Inflammatory macrophage treated with lipopolysaccharide for 1 hour (primary cell): ENCODE results near the gene TVP23A.
"Not testable (repeated sequence)": the region's sequence is repeated elsewhere in the genome, so short reads cannot be mapped to it uniquely, and the experiment has no call there.

ENCODE experiments used
- DNase-seq, 2 donors: peaks; one replicate each; pipeline ENCODE4 v3.0.0-alpha.2; 2020 to 2022

Gene TVP23A

DNA sequence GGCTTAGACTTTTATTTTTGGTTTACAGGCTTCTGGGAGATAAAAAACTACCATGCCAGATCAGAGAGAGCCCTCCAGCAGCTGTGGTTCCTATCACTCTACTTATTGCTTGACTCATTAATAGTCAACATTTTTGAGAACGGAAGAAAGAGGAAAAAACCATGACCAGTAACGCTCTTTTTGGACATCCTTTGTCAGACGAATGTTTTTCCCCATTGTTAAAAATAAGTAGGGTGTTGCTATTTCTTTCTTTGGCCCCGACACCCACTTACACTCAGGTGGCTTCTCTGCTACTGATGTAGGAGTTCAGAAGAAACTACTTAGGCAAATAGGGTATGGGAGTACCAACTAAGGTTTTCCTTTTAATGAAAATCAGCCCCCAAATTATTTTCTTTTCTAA is 27.5 kb downstream of the TVP23A start:
- no peak for DNase-seq

DNA sequence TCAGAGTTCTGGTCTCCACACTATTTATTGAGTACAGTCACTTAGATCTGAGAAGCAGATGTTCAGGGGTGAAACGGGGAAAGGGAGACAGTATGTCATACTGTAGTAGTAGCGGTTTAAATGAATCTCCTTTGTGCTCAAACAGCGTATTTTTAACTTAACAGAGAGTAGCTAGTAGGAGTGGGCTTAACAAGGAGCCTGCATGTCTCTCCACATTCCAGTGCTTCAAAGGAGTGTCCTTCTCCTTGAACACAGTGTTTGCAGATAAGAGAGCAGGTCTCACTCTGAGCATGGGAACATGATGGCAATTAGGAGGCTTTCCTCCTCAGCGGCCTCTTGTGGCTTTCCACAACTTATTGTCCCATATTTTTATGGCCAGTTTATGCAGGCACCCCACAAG is 30.0 kb downstream of the TVP23A start:
- not testable (repeated sequence) for DNase-seq

DNA sequence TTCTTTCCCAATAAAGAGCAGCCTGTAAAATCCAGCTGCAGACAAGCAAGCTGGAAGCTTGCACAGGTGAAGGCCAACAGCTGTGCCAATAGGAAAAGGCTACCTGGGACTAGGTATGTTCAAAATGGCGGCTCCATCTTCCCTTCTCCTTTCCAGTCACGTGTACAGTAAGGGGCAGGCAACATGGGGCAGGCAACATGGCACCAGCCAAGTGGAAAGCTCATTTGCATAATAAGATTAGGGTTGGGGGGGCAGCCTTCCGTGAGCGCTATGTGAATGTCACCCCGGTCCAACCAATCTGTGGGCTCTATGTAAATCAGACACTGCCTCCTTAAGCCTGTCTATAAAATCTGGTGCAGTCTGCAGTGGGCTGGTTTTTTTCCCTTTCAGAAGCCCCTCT is 31.3 kb downstream of the TVP23A start:
- no peak for DNase-seq

DNA sequence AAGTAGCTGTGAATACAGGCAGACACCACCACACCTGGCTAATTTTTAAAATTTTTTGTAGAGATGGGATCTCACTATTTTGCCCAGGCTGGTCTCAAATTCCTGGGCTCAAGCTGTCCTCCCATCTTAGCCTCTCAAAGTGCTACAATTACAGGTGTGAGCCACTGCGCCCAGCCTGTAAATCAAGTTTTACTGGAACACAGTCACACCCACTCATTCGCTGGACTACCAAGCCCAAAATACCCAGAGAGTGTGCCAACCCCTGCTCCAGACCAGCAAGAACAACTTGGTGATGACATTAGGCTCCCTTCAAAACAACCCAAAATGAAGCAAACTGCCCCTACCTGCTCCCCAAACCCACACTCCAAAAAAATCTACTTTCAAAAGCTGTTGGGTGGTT is 36.0 kb downstream of the TVP23A start:
- DNase-seq, result no peak

DNA sequence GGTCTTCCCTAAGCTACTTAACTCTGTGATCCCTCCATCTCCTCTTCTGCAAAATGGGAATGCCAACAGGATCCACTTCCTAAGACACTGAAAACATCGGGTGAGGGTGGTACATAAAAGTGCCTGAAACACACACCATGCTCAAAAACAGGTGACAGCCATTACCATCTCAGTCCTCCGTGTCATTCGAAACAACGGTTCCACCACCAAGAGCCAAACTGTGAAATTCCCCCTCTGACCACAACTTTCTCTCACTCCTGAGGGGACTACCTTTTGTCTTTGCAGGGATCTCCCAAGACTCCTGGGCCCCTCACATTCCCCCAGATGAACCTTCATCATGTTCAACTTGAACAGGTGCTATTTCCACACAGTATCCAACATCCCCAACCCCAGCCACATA is 38.0 kb downstream of the TVP23A start:
- no peak for DNase-seq

DNA sequence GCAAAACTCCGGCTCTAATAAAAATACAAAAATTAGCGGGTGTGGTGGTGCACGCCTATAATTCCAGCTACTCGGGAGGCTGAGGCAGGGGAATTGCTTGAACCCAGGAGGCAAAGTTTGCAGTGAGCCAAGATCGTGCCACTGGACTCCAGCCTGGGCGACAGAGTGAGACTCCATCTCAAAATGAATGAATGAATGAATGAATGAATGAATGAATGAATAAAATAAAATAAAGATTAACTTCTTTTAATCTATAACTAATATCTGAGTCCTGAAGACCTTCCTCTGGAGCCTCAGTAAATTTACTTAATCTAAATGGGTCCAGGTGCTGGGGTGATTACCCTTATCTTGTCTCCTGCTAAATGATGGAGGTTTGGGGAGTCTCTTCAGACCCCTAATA is 38.7 kb downstream of the TVP23A start:
- not testable (repeated sequence) for DNase-seq

DNA sequence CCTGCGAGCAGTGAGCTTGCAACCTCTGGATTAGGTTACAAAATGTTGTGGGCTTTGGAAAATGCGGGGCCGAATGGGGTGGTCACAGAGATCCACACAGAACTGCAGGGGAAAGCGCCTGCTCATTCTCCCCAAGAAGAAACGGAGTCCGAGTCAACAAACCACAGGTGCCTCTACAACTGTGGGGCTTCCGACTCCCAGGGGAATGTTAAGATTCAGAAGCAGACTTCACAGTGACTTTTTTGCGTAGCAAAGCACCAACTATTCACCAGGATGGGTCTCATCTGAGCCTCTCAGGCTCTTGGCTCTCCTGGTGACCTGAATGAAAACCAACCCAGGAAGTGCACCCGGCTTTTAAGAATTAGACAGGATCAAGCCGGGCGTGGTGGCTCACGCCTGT is 41.2 kb downstream of the TVP23A start:
- no peak for DNase-seq

DNA sequence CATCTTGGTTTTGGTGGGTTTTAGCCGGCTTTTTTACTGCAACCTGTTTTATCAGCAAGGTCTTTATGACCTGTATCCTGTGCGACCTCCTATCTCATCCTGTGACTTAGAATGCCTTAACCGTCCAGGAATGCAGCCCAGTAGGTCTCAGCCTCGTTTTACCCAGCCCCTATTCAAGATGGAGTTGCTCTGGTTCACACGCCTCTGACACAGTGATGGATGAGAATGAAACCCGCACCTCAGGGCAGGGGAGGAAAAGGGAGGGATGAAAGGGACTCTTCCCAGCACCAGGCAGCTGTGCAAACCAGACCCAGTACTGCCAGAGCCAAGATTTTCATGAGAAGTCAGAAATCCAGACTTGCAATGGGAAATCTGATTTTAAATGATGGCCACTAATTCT is 41.7 kb downstream of the TVP23A start:
- DNase-seq, result not testable (repeated sequence)

DNA sequence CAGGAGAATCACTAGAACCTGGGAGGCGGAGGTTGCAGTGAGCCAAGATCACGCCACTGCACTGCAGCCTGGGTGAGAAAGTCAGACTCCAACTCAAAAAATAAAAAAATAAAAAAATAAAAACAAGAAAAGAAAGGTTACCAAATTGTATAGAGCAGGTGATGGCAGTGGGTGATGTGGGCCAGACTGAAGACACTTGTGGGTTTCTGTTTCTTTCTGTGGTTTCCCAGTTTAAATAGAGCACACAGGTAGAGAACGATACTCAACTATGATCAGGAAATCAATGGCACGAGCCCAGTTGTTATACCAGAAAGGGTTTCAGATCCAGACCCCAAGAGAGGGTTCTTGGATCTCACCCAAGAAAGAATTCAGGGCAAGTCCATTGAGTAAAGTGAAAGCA is 42.3 kb downstream of the TVP23A start:
- no peak for DNase-seq

DNA sequence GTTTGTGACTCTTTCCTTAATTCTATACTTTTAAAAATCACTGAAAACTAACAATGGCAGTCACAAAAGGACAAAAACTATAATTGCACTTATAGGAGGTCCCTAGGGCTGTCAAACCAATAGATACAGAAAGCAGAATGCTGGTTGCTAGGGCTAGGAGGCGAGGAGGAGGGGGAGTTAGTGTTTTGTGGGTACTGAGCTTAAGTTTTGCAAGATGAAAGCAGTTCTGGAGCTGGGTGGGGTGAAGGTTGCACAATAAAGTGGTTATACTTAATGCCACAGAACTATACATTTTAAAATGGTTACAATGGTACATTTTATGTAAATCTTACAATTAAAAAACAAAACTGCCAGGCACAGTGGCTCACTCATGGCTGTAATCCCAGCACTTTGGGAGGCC is 47.7 kb downstream of the TVP23A start:
- peak; percentile 47 to 58 for DNase-seq

DNA sequence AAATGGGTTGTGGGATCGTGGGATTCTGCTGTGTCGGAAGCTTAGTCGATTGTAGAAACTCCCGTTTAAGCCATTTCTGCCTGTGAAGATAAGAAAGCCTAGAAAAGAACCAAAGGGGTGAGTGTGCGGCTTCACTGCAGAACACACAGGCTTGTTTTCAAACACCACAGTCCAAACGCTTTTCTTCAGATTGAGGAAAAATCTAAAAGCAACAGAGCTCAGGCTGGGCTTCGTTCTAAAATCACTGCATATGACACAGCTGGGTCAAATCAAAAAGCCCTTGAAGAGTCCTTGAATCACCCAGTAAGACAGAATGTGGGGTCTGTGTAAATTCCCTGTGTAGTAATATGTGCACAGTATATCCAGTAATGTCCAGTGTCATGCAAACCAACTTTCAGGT is 49.2 kb downstream of the TVP23A start:
- no peak for DNase-seq

DNA sequence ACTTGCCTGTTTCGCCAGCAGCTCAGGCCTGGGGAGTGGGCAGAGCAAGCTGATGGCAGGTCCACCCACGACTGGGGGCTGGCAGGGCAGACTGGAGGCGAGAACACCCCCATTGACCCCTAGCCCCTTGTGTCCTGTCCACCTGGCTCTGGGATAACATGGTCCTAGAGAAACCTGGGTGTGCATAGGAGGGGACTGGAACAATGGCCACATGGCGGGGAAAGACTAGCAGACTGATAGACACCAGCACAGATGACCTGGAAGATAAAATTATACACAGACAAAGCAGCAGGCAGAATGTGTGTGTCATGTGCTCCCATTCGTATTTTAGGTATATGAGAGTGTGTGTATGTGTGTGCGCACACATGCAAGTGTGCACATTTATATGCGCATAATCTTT is 51.5 kb downstream of the TVP23A start:
- DNase-seq, result no peak

DNA sequence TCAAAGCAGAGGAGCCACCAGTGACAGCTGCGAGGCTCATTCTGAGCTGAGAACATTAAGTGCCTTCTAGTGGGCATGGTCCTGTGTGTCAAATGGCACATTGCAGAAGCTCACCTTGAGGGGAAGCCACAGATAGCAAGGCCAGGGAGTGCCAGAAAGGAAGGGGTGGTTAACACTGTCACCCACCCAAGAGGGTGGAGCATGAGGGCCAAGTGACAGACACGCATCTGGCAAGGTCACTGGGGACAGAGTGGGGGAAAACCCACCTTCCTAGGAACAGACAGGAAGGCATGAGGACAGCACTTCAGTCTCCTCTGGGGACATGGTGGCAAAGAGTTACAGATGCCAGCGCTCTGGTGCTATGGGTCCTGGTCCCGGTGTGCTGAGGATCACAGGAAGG is 52.8 kb downstream of the TVP23A start:
- DNase-seq, result no peak

DNA sequence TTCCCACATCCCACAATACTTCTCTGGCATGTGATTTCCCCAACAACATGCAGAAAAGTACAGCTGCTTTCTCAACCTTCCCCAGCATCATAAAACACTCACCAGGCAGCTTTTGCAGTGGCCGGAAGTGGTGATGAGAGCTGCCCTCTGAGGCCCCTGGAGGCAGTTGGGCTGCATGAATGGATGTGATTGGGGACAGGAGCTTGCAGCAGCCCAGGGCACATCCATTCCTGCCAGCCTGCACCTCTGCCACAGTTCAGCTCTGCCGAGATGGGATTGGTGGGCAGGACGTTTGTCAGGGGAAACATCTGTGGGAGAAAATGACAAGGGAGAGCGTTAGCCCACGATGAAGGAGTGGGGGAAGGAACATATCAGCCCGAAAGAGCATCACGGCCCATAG is 55.1 kb downstream of the TVP23A start:
- DNase-seq, result no peak

DNA sequence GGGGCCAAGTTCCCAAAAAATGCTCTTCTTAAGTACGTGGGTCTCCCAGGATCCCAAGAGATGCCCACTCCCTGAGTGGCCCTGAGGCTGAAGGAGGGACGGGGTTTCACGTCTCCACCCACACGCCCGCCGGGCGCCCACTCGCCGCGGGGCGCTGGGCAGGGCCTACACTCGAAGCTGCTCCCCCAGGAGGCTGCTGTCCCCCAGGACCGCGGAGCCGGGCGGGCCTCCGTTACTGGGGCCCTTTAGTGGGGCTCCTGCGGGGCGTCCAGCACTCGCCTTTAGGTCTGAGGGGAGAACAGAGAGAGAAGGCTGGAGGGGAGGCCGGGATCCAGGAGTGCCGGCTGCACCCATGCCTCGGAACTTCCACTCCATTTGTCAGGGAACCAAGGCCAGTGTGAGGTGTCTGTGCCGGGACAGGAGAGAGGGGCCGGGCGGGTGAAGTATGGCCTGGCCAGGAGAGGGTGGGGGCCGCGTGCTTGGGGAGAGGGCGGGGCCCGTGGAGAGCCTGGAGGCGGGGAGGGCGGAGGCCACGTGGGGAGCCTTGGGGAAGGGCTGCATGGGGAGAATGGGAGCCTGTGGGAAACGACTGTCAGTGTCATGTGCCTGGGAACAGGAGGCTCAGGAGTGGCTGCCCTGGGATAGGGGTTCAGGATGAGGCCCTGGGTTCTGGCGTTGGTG is 56.1 kb downstream of the TVP23A start:
- no peak for DNase-seq

DNA sequence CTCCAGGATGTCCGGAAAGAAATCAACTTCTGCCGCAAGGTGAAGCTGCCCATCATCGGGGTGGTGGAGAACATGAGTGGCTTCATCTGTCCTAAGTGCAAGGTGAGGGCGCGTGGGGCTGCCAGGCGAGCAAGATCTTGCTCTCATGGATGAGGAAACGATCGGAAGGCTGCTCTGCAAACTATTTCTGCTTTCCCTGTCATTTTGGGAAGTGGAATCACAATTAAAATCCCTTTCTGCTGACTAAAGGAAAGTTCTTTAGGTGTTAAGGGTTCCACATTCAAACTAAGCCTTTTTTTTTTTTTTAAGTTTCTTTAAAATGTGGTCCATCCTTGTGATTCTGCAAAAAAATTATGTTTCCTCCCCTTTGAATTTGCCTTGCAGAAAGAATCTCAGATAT is 57.2 kb downstream of the TVP23A start:
- DNase-seq, result peak; percentile 35 to 40

DNA sequence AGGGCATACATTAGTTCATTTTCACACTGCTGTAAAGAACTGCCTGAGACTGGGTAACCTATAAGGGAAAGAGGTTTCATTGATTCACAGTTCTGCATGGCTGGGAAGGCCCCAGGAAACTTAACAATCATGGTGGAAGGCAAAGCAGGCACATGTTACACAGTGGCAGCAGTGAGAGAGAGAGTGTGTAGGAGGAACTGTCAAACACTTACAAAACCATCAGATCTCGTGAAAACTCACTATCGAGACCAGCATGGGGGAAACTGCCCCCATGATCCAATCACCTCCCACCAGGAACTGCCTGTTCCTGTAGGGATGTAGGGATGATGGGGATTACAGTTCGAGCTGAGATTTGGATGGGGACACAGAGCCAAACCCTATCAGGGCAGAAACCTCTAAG is 57.7 kb downstream of the TVP23A start:
- peak; percentile 36 to 71 for DNase-seq

DNA sequence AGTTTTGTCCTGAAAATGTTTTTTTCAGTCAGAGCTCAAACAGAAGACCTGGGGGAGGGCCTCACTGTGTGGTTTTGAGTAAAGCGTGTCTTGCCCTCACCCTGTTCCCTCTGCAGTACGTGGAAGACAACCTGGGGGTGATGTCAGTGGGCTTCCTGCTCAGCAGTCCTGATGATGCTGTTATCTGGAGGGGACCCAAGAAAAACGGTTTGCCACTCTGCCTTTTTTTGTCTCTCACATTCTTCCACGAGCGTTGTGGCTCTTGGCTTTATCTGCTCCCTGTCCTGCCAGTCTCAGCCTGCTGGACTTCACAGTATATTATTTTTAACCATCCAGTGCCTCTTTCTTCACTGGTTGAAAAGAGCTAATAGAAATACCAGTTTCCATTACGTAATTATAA is 62.0 kb downstream of the TVP23A start:
- DNase-seq, result no peak

DNA sequence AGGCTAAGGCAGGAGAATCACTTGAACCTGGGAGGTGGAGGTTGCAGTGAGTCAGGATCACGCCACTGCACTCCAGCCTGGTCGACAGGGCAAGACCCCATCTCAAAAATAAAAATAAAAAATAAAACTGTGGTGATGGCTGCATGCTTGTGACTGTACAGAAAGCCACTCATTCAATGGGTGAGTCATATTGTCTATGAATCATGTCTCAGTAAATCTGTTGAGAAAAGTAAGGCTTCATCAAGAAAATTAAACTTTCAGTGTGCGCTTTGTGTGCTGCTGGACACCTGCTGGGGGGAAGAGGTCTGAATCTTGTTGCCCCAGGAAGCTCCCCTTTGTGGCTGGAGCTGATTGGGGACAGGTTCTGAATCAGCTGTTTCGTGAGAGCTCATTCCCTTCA is 63.7 kb downstream of the TVP23A start:
- DNase-seq, result peak; percentile 36 to 44

DNA sequence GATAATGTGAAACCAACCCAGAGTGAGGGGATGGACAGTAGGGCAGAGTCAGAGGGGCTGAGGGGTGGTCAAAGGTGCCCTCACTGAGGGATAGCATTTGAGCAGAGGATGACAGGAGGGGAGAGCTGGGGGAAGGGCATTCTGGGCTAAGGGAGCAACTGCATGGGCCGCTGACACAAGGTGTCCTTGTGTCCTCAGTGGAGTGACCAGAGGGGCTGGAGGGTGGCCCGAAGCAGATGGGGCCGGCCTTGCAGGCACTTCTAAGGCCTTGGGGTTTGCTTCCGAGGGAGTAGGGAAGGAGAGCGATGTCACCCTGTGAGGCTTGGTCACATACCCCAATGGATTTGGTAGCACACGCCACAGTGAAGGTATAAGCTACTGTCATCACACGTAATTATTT is 64.9 kb downstream of the TVP23A start:
- no peak for DNase-seq

DNA sequence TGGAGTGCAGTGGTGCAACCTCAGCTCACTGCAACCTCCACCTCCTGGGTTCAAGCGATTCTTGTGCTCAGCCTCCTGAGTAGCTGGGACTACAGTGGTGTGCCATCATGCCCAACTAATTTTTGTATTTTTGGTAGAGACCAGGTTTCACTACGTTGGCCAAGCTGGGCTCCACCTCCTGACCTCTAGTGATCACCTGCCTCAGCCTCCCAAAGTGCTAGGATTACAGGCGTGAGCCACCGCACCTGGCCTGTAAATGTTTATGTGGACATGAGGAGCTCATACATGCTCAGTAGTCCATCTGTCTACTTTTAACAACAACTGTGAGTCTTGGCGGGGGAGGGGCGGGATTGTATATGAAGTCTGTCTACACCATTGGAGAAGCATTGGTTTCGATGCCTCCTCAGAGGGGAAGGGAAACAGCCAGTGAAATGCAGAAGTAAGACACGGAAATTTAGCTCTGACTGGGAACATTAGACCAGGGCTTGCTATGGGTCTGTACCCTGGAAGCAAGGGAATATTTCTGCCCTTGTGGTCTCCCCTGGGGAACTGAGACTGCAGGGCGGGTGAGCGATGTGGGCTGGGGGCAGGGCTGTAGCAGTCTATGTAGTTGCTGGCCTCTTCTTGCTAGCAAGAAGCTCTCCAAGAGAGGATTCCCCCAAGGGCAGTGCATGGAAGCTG is 65.6 kb downstream of the TVP23A start:
- DNase-seq, result peak; percentile 92

DNA sequence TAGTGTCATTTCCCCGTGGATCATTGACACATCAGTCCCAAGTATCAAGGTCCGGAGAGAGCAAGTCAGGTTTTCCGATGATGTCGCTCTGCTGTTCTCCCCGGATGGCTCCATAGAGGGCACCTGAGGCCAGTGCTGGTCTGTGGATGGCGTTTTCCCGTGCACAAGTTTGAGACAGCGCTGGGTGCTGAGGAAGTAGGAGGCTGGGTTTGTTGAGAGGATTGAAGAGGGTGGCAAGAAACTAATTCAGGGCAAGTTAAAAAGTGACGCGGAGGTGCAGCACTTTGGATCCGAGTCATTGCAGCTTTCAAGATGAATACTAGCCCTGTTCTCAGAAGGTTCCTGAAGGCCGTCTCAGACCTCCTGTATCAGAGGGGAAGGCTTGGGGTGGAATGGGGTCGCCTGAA is 67.3 kb downstream of the TVP23A start:
- DNase-seq, result peak in 1 of 2 donors; percentile 25

DNA sequence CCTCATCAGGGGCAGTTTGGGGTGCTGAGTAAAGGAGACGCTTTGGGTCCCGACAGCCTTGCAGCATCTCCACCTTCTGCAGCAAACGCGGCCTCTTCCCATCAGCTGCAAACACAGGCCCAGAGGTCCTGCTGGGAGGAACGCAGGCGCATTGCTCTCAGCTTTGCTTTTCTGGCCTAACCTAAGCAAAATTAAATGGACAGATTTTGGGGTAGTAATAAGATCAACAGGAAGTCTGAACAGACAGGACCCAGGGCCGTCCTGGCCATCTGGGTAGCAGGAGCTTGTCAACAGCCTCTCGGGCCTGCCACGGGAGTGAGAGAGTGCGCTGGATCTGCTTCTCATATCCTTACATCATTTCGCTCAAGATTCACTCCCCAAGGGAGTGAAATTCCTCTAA is 67.8 kb downstream of the TVP23A start:
- no peak for DNase-seq

DNA sequence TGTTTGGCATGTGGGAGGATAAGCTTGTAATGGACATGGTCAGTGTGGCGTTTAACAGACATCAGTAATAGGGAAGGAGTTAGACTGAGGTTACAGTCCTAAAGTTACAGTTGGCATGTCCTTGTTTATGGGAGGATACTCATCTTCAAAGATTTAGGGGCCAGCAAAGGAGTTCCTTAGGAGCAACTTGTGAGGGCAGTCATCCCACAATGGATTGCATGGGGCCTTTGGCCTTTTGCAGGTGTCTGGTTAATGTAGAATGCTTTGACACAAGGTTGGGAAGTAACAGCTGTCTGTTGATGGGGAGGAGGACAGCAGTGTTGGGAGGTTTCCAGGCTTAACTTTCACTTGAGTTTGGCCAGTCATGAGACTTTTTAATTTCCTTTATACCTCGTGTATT is 72.8 kb downstream of the TVP23A start:
- DNase-seq, result no peak
